ENCODE data around the gene AGMO.

Gene AGMO

GRCh38 chr7:15407910-15408309 lies 153.9 kb downstream of the AGMO start:
- TF ChIP-seq POLR2AphosphoS5 (IDR thresholded peaks at IDR 0.05; ENCODE audit: low read depth, low read length) (no peak), POLR2A (IDR thresholded peaks at IDR 0.05; ENCODE audit: low read depth, low read length) (no peak), TAF1 (IDR thresholded peaks at IDR 0.05; ENCODE audit: borderline replicate concordance, low read depth, low read length) (no peak)
- FAIRE-seq = no peak
- no peak for DNase-seq (ENCODE audit: insufficient read length)

GRCh38 chr7:15403751-15404150 lies 158.1 kb downstream of the AGMO start:
- no peak for FAIRE-seq

GRCh38 chr7:15403315-15403714 lies 158.5 kb downstream of the AGMO start:
- no peak for FAIRE-seq
- DNase-seq (ENCODE audit: insufficient read length) = no peak
- TF ChIP-seq POLR2A (IDR thresholded peaks at IDR 0.05; ENCODE audit: low read depth, low read length) = no peak
- TF ChIP-seq TAF1 (IDR thresholded peaks at IDR 0.05; ENCODE audit: borderline replicate concordance, low read depth, low read length) = no peak

More at GRCh38 chr7:15403751-15404150, 158.1 kb downstream of the AGMO start:
- TF ChIP-seq TAF1 (IDR thresholded peaks at IDR 0.05; ENCODE audit: borderline replicate concordance, low read depth, low read length) (no peak), POLR2A (IDR thresholded peaks at IDR 0.05; ENCODE audit: low read depth, low read length) (no peak), POLR2AphosphoS5 (IDR thresholded peaks at IDR 0.05; ENCODE audit: low read depth, low read length) (no peak)
- DNase-seq (ENCODE audit: insufficient read length) = no peak

- DNase-seq (ENCODE audit: insufficient read length) (no peak), FAIRE-seq (no peak)
- no peak for TF ChIP-seq TAF1 (IDR thresholded peaks at IDR 0.05; ENCODE audit: borderline replicate concordance, low read depth, low read length)
Observed at GRCh38 chr7:15402436-15403136, 159.2 kb downstream of the AGMO start.

- TF ChIP-seq TAF1 (IDR thresholded peaks at IDR 0.05; ENCODE audit: borderline replicate concordance, low read depth, low read length) (no peak), POLR2AphosphoS5 (IDR thresholded peaks at IDR 0.05; ENCODE audit: low read depth, low read length) (no peak), POLR2A (IDR thresholded peaks at IDR 0.05; ENCODE audit: low read depth, low read length) (no peak)
- no peak for DNase-seq (ENCODE audit: insufficient read length)
- FAIRE-seq = no peak
Observed at GRCh38 chr7:15400440-15400839, 161.4 kb downstream of the AGMO start.

GRCh38 chr7:15399441-15399840 lies 162.4 kb downstream of the AGMO start:
- no peak for TF ChIP-seq POLR2A (IDR thresholded peaks at IDR 0.05; ENCODE audit: low read depth, low read length)
- TF ChIP-seq TAF1 (IDR thresholded peaks at IDR 0.05; ENCODE audit: borderline replicate concordance, low read depth, low read length) = no peak
- TF ChIP-seq POLR2AphosphoS5 (IDR thresholded peaks at IDR 0.05; ENCODE audit: low read depth, low read length) = no peak
- FAIRE-seq (no peak), DNase-seq (ENCODE audit: insufficient read length) (no peak)

GRCh38 chr7:15397922-15398760 lies 163.7 kb downstream of the AGMO start:
- no peak for FAIRE-seq
- TF ChIP-seq POLR2A (IDR thresholded peaks at IDR 0.05; ENCODE audit: low read depth, low read length) (no peak), POLR2AphosphoS5 (IDR thresholded peaks at IDR 0.05; ENCODE audit: low read depth, low read length) (no peak), TAF1 (IDR thresholded peaks at IDR 0.05; ENCODE audit: borderline replicate concordance, low read depth, low read length) (no peak)
- DNase-seq (ENCODE audit: insufficient read length) = no peak

- TF ChIP-seq POLR2A (IDR thresholded peaks at IDR 0.05; ENCODE audit: low read depth, low read length) (no peak), TAF1 (IDR thresholded peaks at IDR 0.05; ENCODE audit: borderline replicate concordance, low read depth, low read length) (no peak), POLR2AphosphoS5 (IDR thresholded peaks at IDR 0.05; ENCODE audit: low read depth, low read length) (no peak)
- DNase-seq (ENCODE audit: insufficient read length) = no peak
- no peak for FAIRE-seq
Observed at GRCh38 chr7:15397159-15397550, 164.7 kb downstream of the AGMO start.

- FAIRE-seq = no peak
- no peak for DNase-seq (ENCODE audit: insufficient read length)
- TF ChIP-seq POLR2A (IDR thresholded peaks at IDR 0.05; ENCODE audit: low read depth, low read length) (no peak), POLR2AphosphoS5 (IDR thresholded peaks at IDR 0.05; ENCODE audit: low read depth, low read length) (no peak), TAF1 (IDR thresholded peaks at IDR 0.05; ENCODE audit: borderline replicate concordance, low read depth, low read length) (no peak)
Observed at GRCh38 chr7:15396210-15397158, 165.3 kb downstream of the AGMO start.

GRCh38 chr7:15389073-15389472 lies 172.7 kb downstream of the AGMO start:
- TF ChIP-seq POLR2AphosphoS5 (IDR thresholded peaks at IDR 0.05; ENCODE audit: low read depth, low read length) (no peak), POLR2A (IDR thresholded peaks at IDR 0.05; ENCODE audit: low read depth, low read length) (no peak), TAF1 (IDR thresholded peaks at IDR 0.05; ENCODE audit: borderline replicate concordance, low read depth, low read length) (no peak)
- FAIRE-seq (no peak), DNase-seq (ENCODE audit: insufficient read length) (no peak)

GRCh38 chr7:15378494-15379145 lies 183.2 kb downstream of the AGMO start:
- TF ChIP-seq TAF1 (IDR thresholded peaks at IDR 0.05; ENCODE audit: borderline replicate concordance, low read depth, low read length) (no peak), POLR2AphosphoS5 (IDR thresholded peaks at IDR 0.05; ENCODE audit: low read depth, low read length) (no peak), POLR2A (IDR thresholded peaks at IDR 0.05; ENCODE audit: low read depth, low read length) (no peak)
- FAIRE-seq (no peak), DNase-seq (ENCODE audit: insufficient read length) (no peak)
